Left kidney (tissue), 2 donors: Measurements from ENCODE around the gene ZNF428. TPM values are rescaled to one million over a fixed set of nuclear protein-coding genes. Genes with fewer than 3 reads are reported as not detected.

Source experiments
- DNase-seq: peaks from one replicate; pipeline ENCODE4 v3.0.0-alpha.2; 2013
- polyA plus RNA-seq: library from polyadenylated mRNA; unstranded; fragments of 120-200 nt; gene quantifications from one replicate; pipeline ENCODE4 v1.2.1, GENCODE V29; 2013; ENCODE audit not compliant: insufficient read length

Gene ZNF428
- polyA plus RNA-seq, 1 donor, result 72.8 TPM

DNA sequence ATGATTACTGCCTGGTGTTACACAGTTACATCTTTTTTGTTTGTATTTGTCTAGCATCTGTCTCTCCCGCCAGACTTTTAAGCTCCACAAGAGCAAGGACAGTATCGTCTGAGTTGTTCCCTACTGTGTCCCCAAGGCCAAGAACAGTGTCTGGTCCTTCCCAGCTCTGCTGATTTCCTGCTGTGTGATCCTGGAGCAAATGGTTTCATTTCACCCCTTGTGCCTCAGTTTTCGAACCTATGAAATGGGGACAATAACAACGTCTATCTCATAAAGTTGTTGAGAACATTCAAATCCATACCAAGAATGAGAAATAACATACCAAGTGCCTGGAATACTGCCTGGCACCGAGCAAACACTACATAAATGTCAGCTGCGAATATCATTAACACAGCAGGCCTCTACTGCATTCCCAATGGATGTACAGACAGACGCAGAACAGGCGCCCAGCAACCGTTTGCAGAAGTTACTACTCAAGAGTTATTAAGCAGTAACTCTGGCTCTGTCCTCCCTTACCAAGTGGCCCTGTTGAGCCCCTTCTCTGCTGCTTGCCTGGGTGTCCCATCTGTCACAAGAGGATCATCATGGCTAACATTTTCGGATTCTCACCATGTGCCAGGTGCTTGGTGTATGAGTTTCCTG lies 55.5 kb downstream of the ZNF428 start:
- no peak for DNase-seq

DNA sequence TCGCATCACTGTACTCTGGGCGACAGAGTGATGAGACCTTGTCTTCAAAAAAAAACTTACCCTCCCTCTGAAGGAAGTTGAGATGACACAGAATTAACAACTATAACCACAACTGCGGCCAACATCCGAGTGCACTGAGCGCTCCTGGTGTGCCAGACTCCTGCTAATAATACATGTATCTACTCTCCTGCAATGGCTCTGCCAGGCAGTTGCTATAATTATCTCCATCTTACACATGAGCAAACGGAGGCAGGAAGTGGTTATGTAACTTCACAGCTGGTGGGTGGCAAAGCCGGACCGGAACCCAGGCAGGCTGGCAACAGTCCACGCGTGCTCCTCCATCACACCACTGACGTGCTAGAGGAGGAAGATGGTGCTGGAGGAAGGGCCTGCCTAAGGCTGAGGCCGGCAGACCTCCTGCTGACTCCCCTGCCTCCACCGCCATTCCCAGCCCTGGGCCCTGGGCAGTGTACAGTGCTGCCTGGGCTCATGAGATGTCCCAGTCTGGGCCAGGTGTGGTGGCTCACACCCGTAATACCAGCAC lies 56.7 kb downstream of the ZNF428 start:
- DNase-seq, result no peak

DNA sequence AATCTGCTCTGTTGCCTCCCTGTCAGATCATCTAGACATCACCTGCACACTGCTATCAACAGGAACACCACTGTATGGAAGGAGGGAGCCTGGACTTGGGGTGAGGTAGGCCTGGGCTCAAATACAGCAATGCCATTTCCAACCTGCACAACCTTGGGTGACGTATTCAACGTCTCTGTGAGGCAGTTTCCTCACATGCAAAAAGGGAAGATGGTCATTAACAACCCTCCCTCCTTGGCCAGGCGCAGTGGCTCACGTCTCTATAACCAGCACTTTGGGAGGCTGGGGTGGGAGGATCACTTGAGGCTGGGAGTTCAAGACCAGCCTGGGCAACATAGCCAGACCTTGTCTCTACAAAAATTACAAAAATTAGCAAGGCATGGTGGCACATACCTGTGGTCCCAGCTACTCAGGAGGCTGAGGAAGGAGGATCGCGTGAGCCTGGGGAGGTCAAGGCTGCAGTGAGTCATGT lies 57.2 kb downstream of the ZNF428 start:
- DNase-seq, result no peak

DNA sequence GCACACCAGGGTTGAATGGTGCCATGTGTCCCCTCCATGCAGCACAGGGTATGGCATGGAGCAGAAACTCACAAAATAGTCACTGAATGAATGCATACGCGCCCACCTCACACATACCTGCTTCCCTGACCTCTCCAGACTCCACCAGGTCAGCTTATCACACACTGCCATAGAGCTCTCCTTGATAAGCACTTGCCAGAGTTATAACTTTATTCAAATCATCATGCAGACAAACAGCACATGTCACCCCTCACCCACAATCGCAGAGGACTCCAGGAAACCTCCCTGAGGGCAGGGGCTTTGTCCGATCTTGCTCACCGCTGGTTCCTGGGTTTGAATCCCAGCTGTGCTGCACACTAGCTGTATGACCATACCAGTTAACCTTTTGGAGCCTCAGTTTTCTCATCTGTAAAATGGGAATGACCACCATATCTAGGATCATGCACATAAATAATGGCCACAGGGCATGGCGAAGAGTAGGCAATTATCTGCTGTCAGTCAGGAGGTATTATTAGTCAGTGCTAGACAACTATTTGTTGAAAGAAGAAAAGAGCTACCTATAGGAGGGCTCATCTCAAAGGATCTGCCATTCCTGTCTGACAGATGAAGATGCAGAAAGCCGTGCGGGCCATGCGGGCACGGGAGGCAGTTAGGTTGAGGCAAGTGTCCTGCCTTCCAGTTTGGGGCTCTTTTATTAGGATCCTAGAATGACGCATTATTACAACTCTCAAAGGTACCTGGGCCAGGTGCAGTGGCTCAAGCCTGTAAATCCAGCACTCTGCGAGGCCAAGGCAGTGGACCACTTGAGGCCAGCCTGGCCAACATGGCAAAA lies 58.1 kb downstream of the ZNF428 start:
- DNase-seq, result no peak

DNA sequence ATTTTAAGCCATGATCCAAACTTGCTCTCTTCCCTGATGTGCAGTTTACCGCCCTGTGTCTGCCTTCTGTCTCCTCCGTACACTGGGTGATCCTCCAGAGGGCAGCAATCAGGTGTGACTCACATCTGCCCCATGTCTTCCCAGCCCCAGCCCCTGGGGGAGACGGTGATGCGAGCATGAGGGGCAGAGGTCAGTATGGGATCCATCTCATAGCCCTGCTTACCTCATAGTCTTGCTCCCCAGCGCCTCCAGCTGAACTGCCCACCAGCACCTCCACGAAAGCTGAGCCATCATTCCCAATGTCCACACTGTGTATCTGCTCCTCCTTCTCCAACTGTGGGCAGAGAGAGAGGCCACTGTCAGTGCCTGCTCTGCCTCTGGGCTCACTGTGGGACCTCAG lies 58.7 kb downstream of the ZNF428 start:
- no peak for DNase-seq

Other genes starting within 250 kb of the ZNF428 start
- not detected for gene TEX101, start 204.7 kb downstream of the ZNF428 start, polyA plus RNA-seq
- gene LYPD3, start 154.0 kb downstream of the ZNF428 start, polyA plus RNA-seq, result 1.1 TPM
- 7.8 TPM for gene PHLDB3, start 114.9 kb downstream of the ZNF428 start, polyA plus RNA-seq
- 25.4 TPM for gene ETHE1, start 92.4 kb downstream of the ZNF428 start, polyA plus RNA-seq
- 1.6 TPM for gene ZNF575, start 86.4 kb downstream of the ZNF428 start, polyA plus RNA-seq
- 58.6 TPM for gene XRCC1, start 44.1 kb downstream of the ZNF428 start, polyA plus RNA-seq
- gene PINLYP, start 43.8 kb downstream of the ZNF428 start, polyA plus RNA-seq, result 19.2 TPM
- gene IRGQ, start 23.5 kb downstream of the ZNF428 start, polyA plus RNA-seq, result 19.5 TPM
- gene ZNF576, start 23.0 kb downstream of the ZNF428 start, polyA plus RNA-seq, result 11.6 TPM
- 1.1 TPM for gene SRRM5, start 7.5 kb downstream of the ZNF428 start, polyA plus RNA-seq
- gene CADM4, start 20.2 kb upstream of the ZNF428 start, polyA plus RNA-seq, result 43.0 TPM
- 10.6 TPM for gene PLAUR, start 50.5 kb upstream of the ZNF428 start, polyA plus RNA-seq
- gene IRGC, start 96.4 kb upstream of the ZNF428 start, polyA plus RNA-seq, result not detected
- 57.5 TPM for gene SMG9, start 135.3 kb upstream of the ZNF428 start, polyA plus RNA-seq
- 1.6 TPM for gene KCNN4, start 161.3 kb upstream of the ZNF428 start, polyA plus RNA-seq
- 0.33 TPM for gene LYPD5, start 182.8 kb upstream of the ZNF428 start, polyA plus RNA-seq
- 24.5 TPM for gene ZNF283, start 207.7 kb upstream of the ZNF428 start, polyA plus RNA-seq